Fibroblast of lung (primary cell): ENCODE measurements around the gene SLC28A3. TPM values are rescaled to one million over a fixed set of nuclear protein-coding genes. Genes with fewer than 3 reads are reported as not detected.

Experiments
- DNase-seq, 2 donors: peaks; one replicate each; pipeline versions ENCODE4 v3.0.0 to v3.0.0-alpha.2; 2010; ENCODE audit warnings: low read depth in 2 of 2
- H2AFZ ChIP-seq: 2 replicates; pipeline ENCODE4 v1.5.1; 2012; ENCODE audit warnings: low read length, control low read depth, inconsistent platforms
- H3K27ac ChIP-seq: 2 replicates; pipeline ENCODE4 v1.5.1; 2011; ENCODE audit warnings: low read length, control low read depth; ENCODE audit not compliant: insufficient read depth
- H3K27me3 ChIP-seq: 2 replicates; pipeline ENCODE4 v1.5.1; 2011; ENCODE audit warnings: mild to moderate bottlenecking, low read length; ENCODE audit not compliant: control insufficient read depth, insufficient read depth
- H3K36me3 ChIP-seq: 2 replicates; pipeline ENCODE4 v1.5.1; 2011; ENCODE audit warnings: low read length; ENCODE audit not compliant: control insufficient read depth, insufficient read depth
- H3K4me1 ChIP-seq: 2 replicates; pipeline ENCODE4 v1.5.1; 2011; ENCODE audit warnings: low read length; ENCODE audit not compliant: control insufficient read depth, insufficient read depth; ENCODE audit errors: extremely low read depth
- H3K4me2 ChIP-seq: 2 replicates; pipeline ENCODE4 v1.5.1; 2011; ENCODE audit warnings: low read length, control low read depth; ENCODE audit not compliant: insufficient read depth; ENCODE audit errors: extremely low read depth
- H3K4me3 ChIP-seq, 4 experiments: fragments of 200-600 bp in 1 of 4; sonication (generic) in 1 of 4; replicated peaks in 1 of 4; 2 replicates each; pipeline ENCODE4 v1.5.1; 2011 to 2016; ENCODE audit warnings: low read length in 4 of 4, low read depth in 3 of 4, mild to moderate bottlenecking in 3 of 4, control low read depth in 2 of 4, inconsistent platforms in 1 of 4, mixed read lengths in 1 of 4; ENCODE audit not compliant: insufficient read depth in 1 of 4; ENCODE audit errors: control extremely low read depth in 1 of 4
- H3K79me2 ChIP-seq: 2 replicates; pipeline ENCODE4 v1.5.1; 2012; ENCODE audit warnings: mild to moderate bottlenecking, low read length, inconsistent platforms; ENCODE audit not compliant: control insufficient read depth, insufficient read depth
- H3K9ac ChIP-seq: 2 replicates; pipeline ENCODE4 v1.5.1; 2011; ENCODE audit warnings: mild to moderate bottlenecking, low read length, control low read depth; ENCODE audit not compliant: insufficient read depth
- H3K9me3 ChIP-seq: 2 replicates; pipeline ENCODE4 v1.5.1; 2012; ENCODE audit warnings: low read depth, low read length; ENCODE audit not compliant: control insufficient read depth, insufficient read depth
- H4K20me1 ChIP-seq: 2 replicates; pipeline ENCODE4 v1.5.1; 2011; ENCODE audit warnings: low read length; ENCODE audit not compliant: control insufficient read depth, insufficient read depth; ENCODE audit errors: extremely low read depth
- CTCF ChIP-seq, 2 donors: IDR thresholded peaks in 1 of 2; conservative IDR thresholded peaks in 1 of 2; 1 replicate in 1 of 2; 2 replicates in 1 of 2; pipeline ENCODE4 v1.5.1; 2011 to 2012; ENCODE audit warnings: low read length in 2 of 2, control low read depth in 1 of 2, inconsistent platforms in 1 of 2, low read depth in 1 of 2, mild to moderate bottlenecking in 1 of 2
- EZH2 ChIP-seq: IDR thresholded peaks from 2 replicates; pipeline ENCODE4 v1.5.1; 2012; ENCODE audit warnings: low read length, control low read depth, mild to moderate bottlenecking; ENCODE audit errors: missing control alignments
- polyA plus RNA-seq, 2 donors: library from polyadenylated mRNA; depleted of rRNA in 1 of 2; stranded (reverse) in 1 of 2; unstranded in 1 of 2; fragments of >200 nt; gene quantifications; 2 replicates each; pipeline ENCODE4 v1.2.1, GENCODE V29; 2011 to 2012; ENCODE audit warnings: missing spikeins in 1 of 2
- total RNA-seq: library from RNA; depleted of rRNA; stranded (reverse); fragments of >200 nt; gene quantifications from 2 replicates; pipeline ENCODE4 v1.2.1, GENCODE V29; 2014

SLC28A3 gene
- total and polyA plus RNA-seq, 2 donors (not counting 1 experiment from before 2014, with no cell fraction given): 0.17 to 0.75 TPM

GRCh38 chr9:84324811-84325210 lies 15.7 kb downstream of the SLC28A3 start:
- no peak overlapping the region for H3K9ac ChIP-seq
- no peak overlapping the region for H3K27ac ChIP-seq
- no peak overlapping the region for H2AFZ ChIP-seq
- no peaks in the 10 kb centered on the region for H3K9me3 ChIP-seq
- H4K20me1 ChIP-seq: no peaks in the 10 kb centered on the region
- no peaks in the 10 kb centered on the region for H3K79me2 ChIP-seq
- no peaks in the 10 kb centered on the region for H3K36me3 ChIP-seq
- H3K27me3 ChIP-seq: no peaks in the 10 kb centered on the region
- no peak overlapping the region for H3K4me2 ChIP-seq
- no peak for TF ChIP-seq EZH2
- no peak for TF ChIP-seq CTCF (conservative IDR thresholded peaks at IDR 0.05 in 1 of 2, IDR thresholded peaks at IDR 0.05 in 1 of 2; ENCODE audit: low read depth in 1 of 2, low read length in 2 of 2)
- no peaks in the 10 kb centered on the region for H3K4me1 ChIP-seq
- DNase-seq: no peak
- H3K4me3 ChIP-seq: no peak overlapping the region

GRCh38 chr9:84323858-84324257 lies 16.7 kb downstream of the SLC28A3 start:
- H3K79me2 ChIP-seq: no peaks in the 10 kb centered on the region
- no peaks in the 10 kb centered on the region for H3K36me3 ChIP-seq
- no peak overlapping the region for H3K27ac ChIP-seq
- DNase-seq: no peak
- no peak overlapping the region for H3K9ac ChIP-seq
- no peak overlapping the region for H3K4me2 ChIP-seq
- no peaks in the 10 kb centered on the region for H3K4me1 ChIP-seq
- TF ChIP-seq EZH2: no peak
- no peak for TF ChIP-seq CTCF (conservative IDR thresholded peaks at IDR 0.05 in 1 of 2, IDR thresholded peaks at IDR 0.05 in 1 of 2; ENCODE audit: low read depth in 1 of 2, low read length in 2 of 2)
- H3K9me3 ChIP-seq: no peaks in the 10 kb centered on the region
- no peaks in the 10 kb centered on the region for H4K20me1 ChIP-seq
- H3K4me3 ChIP-seq: no peak overlapping the region
- no peak overlapping the region for H2AFZ ChIP-seq
- no peaks in the 10 kb centered on the region for H3K27me3 ChIP-seq

GRCh38 chr9:84322828-84323227 lies 17.7 kb downstream of the SLC28A3 start:
- H4K20me1 ChIP-seq: no peaks in the 10 kb centered on the region
- H3K9ac ChIP-seq: no peak overlapping the region
- no peak overlapping the region for H2AFZ ChIP-seq
- no peak overlapping the region for H3K4me2 ChIP-seq
- H3K27ac ChIP-seq: no peak overlapping the region
- TF ChIP-seq CTCF (conservative IDR thresholded peaks at IDR 0.05 in 1 of 2, IDR thresholded peaks at IDR 0.05 in 1 of 2; ENCODE audit: low read depth in 1 of 2, low read length in 2 of 2) (no peak), EZH2 (no peak)
- no peaks in the 10 kb centered on the region for H3K4me1 ChIP-seq
- peak; percentile 53 to 58 for DNase-seq
- H3K79me2 ChIP-seq: no peaks in the 10 kb centered on the region
- no peaks in the 10 kb centered on the region for H3K36me3 ChIP-seq
- no peaks in the 10 kb centered on the region for H3K27me3 ChIP-seq
- no peaks in the 10 kb centered on the region for H3K9me3 ChIP-seq
- H3K4me3 ChIP-seq: no peak overlapping the region
